Measurements from ENCODE around the gene NXN.
"Not testable (repeated sequence)": the region's sequence is repeated elsewhere in the genome, so short reads cannot be mapped to it uniquely, and the experiment has no call there.

Gene NXN

GRCh38 chr17:752002-752619 lies 227.5 kb downstream of the NXN start, which contains the start of gene GEMIN4:
Gene GEMIN4 (minus strand): TSS chr17:752264. CDS start chr17:752142, 122 bp downstream.
- peak; percentile 95 to 98 for DNase-seq

- peak; percentile 56 to 60 for DNase-seq
These were observed 228.1 kb downstream of the NXN start for GRCh38 chr17:751269-752001.

GRCh38 chr17:750431-751037 lies 229.0 kb downstream of the NXN start:
- DNase-seq: no peak

- not testable (repeated sequence) for DNase-seq
These were observed 230.2 kb downstream of the NXN start for GRCh38 chr17:749359-749758.
